Lower lobe of right lung (tissue), 2 donors: ENCODE data around the gene PODXL. TPM values are rescaled to one million over a fixed set of nuclear protein-coding genes. Genes with fewer than 3 reads are reported as not detected.
A peak's percentile ranks its signal among the peaks of the same experiment; 100 is the strongest.

ENCODE experiments used
- ATAC-seq, 2 donors: fragments of 200-7000 bp; cut with Tn5 transposase; one replicate each; pipeline ENCODE4 v1.9.1; 2020 to 2022; ENCODE audit warnings: mild to moderate bottlenecking in 2 of 2, moderate library complexity in 2 of 2
- DNase-seq: peaks from one replicate; pipeline ENCODE4 v3.0.0-alpha.2; 2020
- H3K27ac ChIP-seq: fragments of 200-600 bp; one replicate; pipeline ENCODE4 v1.8.0; 2022
- H3K27me3 ChIP-seq: fragments of 200-600 bp; one replicate; pipeline ENCODE4 v1.8.0; 2022; ENCODE audit warnings: low read depth
- H3K36me3 ChIP-seq: fragments of 200-600 bp; one replicate; pipeline ENCODE4 v1.8.0; 2022; ENCODE audit warnings: mild to moderate bottlenecking
- H3K4me1 ChIP-seq: fragments of 200-600 bp; one replicate; pipeline ENCODE4 v1.8.0; 2022
- H3K4me3 ChIP-seq: fragments of 200-600 bp; one replicate; pipeline ENCODE4 v1.8.0; 2022; ENCODE audit warnings: mild to moderate bottlenecking
- H3K9me3 ChIP-seq: fragments of 200-600 bp; one replicate; pipeline ENCODE4 v1.8.0; 2022
- intact Hi-C: fragments of 100-400 bp; cut with DNase I; formaldehyde crosslinking; loops from one replicate; pipeline ENCODE4 v1.11.0; 2022
- total RNA-seq: library from RNA; stranded (reverse); fragmentation: NEBNext Ultra II Directional; extraction: Animal tissue kit (Norgen Biotek cat#: 25700); gene quantifications from one replicate; pipeline ENCODE4 v1.2.1, GENCODE V29; 2021
- TF ChIP-seq, protein P1 (sequence below): fragments of 200-600 bp; IDR thresholded peaks from one replicate; pipeline ENCODE4 v1.8.0; 2022; ENCODE audit warnings: antibody characterized with exemption, mild to moderate bottlenecking
- donor health status: DM: no; HTN: yes; CAD: no; lungs with severe emphysema.

Gene PODXL
- total RNA-seq, 1 donor from 2014 or later: 116 TPM

DNA sequence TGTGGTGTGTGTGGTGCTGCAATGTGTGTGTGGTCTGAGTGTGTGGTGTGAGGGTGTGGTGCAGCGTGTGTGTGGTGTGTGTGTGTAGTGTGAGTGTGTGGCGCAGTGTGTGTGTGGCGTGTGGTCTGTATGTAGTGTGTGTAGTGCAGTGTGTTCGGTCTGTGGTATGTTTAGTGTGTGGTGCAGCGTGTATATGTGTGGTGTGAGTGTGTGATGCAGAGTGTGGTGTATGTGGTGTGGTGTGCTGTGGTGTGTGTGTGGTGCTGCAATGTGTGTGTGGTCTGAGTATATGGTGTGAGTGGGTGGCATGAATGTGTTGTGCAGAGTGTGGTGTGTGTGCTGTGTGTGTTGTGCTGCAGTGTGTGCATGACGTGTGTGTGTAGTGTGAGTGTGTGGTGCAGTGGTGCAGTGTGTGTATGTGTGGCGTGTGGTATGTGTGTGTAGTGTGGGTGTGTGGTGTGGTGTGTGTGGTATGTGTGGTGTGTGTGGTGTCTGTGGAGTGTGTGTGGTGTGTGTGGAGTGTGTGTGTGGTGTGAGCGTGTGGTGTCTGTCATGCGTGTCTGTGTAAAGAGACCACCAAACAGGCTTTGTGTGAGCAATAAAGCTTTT is 31.0 kb upstream of the PODXL start:
- H3K4me1 ChIP-seq: no peaks in the 10 kb centered on the region
- H3K27ac ChIP-seq: no peak overlapping the region
- no peaks in the 10 kb centered on the region for H3K27me3 ChIP-seq
- no peaks in the 10 kb centered on the region for H3K9me3 ChIP-seq
- H3K4me3 ChIP-seq: no peak overlapping the region
- ATAC-seq (no peak), DNase-seq (no peak)
- no peaks in the 10 kb centered on the region for H3K36me3 ChIP-seq
- intact Hi-C loops: no loop called here
- TF ChIP-seq, protein P1, sequence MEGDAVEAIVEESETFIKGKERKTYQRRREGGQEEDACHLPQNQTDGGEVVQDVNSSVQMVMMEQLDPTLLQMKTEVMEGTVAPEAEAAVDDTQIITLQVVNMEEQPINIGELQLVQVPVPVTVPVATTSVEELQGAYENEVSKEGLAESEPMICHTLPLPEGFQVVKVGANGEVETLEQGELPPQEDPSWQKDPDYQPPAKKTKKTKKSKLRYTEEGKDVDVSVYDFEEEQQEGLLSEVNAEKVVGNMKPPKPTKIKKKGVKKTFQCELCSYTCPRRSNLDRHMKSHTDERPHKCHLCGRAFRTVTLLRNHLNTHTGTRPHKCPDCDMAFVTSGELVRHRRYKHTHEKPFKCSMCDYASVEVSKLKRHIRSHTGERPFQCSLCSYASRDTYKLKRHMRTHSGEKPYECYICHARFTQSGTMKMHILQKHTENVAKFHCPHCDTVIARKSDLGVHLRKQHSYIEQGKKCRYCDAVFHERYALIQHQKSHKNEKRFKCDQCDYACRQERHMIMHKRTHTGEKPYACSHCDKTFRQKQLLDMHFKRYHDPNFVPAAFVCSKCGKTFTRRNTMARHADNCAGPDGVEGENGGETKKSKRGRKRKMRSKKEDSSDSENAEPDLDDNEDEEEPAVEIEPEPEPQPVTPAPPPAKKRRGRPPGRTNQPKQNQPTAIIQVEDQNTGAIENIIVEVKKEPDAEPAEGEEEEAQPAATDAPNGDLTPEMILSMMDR: no peak

DNA sequence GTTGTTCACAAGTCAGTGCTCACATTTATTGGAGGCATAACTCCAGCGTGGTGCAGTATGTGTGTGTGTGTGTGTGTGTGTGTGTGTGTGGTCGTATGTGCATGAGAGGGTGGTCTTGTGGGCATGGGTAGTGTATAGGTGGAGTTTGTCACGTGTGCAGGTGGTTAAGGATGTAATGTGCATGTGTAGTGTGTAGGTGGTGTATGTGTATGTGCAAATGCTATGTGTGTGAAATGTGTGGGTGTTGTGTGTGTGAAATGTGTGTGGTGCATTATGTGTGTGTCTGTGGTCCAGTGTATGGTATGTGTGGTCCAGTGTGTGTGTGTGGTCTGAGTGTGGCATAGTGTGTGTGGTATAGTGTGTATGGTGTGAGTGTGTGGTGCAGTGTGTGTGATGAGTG is 30.3 kb upstream of the PODXL start:
- intact Hi-C loops: no loop called here
- TF ChIP-seq, protein P1: no peak
- Histone ChIP-seq H3K4me3 (no peak overlapping the region), H3K27me3 (no peaks in the 10 kb centered on the region), H3K4me1 (no peaks in the 10 kb centered on the region), H3K27ac (no peak overlapping the region), H3K9me3 (no peaks in the 10 kb centered on the region), H3K36me3 (no peaks in the 10 kb centered on the region)
- DNase-seq (no peak), ATAC-seq (peak in 1 of 2 donors; percentile 36)

DNA sequence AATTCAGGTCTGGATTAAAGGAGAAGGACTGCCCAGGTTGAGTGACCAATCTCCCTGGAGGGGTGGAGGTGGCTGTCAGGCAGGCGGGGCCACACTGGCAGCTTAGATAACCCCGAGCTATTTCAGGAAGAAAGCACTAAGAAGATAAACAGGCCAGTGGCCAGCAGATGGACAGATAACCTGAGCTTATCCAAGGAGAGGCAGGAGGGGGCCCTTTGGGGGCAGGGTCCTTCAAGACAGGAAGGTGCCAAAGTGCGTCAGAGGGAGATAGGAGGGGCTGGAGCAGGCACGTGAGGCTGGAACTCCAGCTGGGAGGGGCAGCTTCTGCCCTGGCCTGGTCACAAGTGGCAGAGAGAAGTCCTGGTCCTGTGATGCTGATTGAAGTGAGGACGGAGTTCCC is 29.8 kb upstream of the PODXL start:
- TF ChIP-seq, protein P1: no peak
- Histone ChIP-seq H3K4me1 (no peaks in the 10 kb centered on the region), H3K27ac (peak overlapping the region; percentile 34), H3K4me3 (no peak overlapping the region), H3K27me3 (no peaks in the 10 kb centered on the region), H3K36me3 (no peaks in the 10 kb centered on the region), H3K9me3 (no peaks in the 10 kb centered on the region)
- peak in 1 of 2 donors; percentile 53 for ATAC-seq
- no peak for DNase-seq
- intact Hi-C loops: no loop called here

DNA sequence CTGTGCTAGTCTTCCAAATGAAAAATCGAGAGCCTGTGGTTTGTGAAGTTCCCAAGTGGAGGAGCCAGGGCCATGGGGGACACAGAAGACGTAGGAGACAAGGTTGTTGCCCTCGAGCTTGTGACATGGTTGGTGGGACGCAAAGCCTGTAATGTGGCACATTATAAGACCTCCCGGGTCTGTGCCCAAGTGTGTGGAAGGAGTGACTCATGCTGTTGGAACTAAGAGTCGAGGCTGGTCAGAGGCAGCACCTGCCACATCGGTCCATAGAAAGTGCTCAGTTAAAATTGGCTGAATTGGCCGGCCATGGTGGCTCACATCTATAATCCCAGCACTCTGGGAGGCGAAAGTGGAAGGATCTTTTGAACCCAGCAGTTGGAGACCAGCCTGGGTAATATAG is 27.0 kb upstream of the PODXL start:
- TF ChIP-seq, protein P1: no peak
- intact Hi-C loops: no loop called here
- Histone ChIP-seq H3K27ac (peak overlapping the region; percentile 18), H3K4me3 (no peak overlapping the region), H3K9me3 (no peaks in the 10 kb centered on the region), H3K36me3 (no peaks in the 10 kb centered on the region), H3K27me3 (no peaks in the 10 kb centered on the region), H3K4me1 (no peaks in the 10 kb centered on the region)
- ATAC-seq: no peak
- DNase-seq: no peak

DNA sequence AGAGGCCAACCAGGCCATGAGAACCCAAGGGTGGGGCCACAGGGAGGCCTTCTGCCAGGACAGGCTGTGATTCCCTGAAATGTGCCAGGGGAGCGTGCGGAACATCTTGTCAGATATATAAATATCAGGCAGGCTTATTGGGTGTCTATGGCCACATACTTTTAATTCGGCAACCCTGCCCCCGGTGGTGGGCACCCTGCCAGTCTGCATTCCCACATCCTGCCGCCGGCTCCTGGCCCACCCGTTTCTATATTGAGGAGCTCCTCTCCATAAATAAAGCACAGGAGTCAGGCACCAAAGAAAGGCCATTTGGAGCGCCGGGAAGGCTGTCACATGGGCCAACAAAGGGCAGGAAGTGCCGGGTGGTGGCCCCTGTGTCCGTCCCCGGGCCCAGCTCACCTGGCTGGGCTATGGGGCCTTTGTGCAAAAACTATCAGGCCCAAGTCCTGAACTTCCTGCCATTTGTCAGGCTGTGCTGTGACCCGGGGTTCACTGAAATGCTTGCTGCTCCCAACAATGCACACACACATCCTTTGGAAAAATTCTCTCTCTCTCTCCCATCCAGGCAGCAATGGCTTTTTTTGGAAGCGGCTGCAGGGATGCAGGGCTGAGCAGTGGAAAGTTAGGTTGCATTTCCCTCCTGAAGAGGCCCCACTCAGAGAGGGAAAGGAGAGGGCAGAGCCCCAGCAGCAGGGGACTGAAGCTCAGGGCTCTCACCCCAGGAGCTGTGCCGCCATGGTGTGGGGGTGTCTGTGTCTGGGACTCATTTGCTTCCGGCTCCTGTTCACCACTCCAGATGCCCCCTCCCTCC is 25.0 kb upstream of the PODXL start:
- Histone ChIP-seq H3K36me3 (no peaks in the 10 kb centered on the region), H3K4me1 (no peaks in the 10 kb centered on the region), H3K27ac (peak overlapping the region; percentile 72), H3K27me3 (no peaks in the 10 kb centered on the region), H3K4me3 (no peak overlapping the region), H3K9me3 (no peaks in the 10 kb centered on the region)
- ATAC-seq (peak; percentile 46 to 53), DNase-seq (peak; percentile 56)
- intact Hi-C loops: no loop called here
- TF ChIP-seq, protein P1: no peak
